Glutamatergic neuron (in vitro differentiated cells): ENCODE data around the gene INSC. TPM values are rescaled to one million over a fixed set of nuclear protein-coding genes. Genes with fewer than 3 reads are reported as not detected.

ENCODE experiments used
- DNase-seq: peaks from one replicate; pipeline ENCODE4 v3.0.0; 2022
- H3K27ac Mint-ChIP-seq: one replicate; pipeline ENCODE4 v1.8.0; 2020; ENCODE audit warnings: mild to moderate bottlenecking, mixed read lengths, inconsistent platforms; ENCODE audit not compliant: unreplicated experiment
- H3K27me3 Mint-ChIP-seq: one replicate; pipeline ENCODE4 v1.8.0; 2020; ENCODE audit warnings: mild to moderate bottlenecking, moderate library complexity, mixed read lengths, inconsistent platforms; ENCODE audit not compliant: unreplicated experiment
- H3K36me3 Mint-ChIP-seq: one replicate; pipeline ENCODE4 v1.8.0; 2020; ENCODE audit warnings: mild to moderate bottlenecking, mixed read lengths, inconsistent platforms; ENCODE audit not compliant: unreplicated experiment
- H3K4me1 Mint-ChIP-seq: one replicate; pipeline ENCODE4 v1.8.0; 2020; ENCODE audit warnings: mild to moderate bottlenecking, low read depth, mixed read lengths, inconsistent platforms; ENCODE audit not compliant: unreplicated experiment
- H3K4me3 Mint-ChIP-seq: one replicate; pipeline ENCODE4 v1.8.0; 2020; ENCODE audit warnings: mild to moderate bottlenecking, mixed read lengths, inconsistent platforms; ENCODE audit not compliant: unreplicated experiment
- H3K9me3 Mint-ChIP-seq: one replicate; pipeline ENCODE4 v1.8.0; 2020; ENCODE audit warnings: mild to moderate bottlenecking, moderate library complexity, mixed read lengths, inconsistent platforms; ENCODE audit not compliant: unreplicated experiment
- CTCF ChIP-seq: fragments of 200-600 bp; sonication (generic); IDR thresholded peaks from one replicate; pipeline ENCODE4 v1.5.0; 2021; ENCODE audit not compliant: partially characterized antibody, unreplicated experiment
- total RNA-seq: library from RNA; stranded (reverse); fragmentation: NEBNext Ultra II Directional; extraction: Animal tissue kit (Norgen Biotek cat#: 25700); gene quantifications from one replicate; pipeline ENCODE4 v1.2.1, GENCODE V29; 2021; ENCODE audit not compliant: unreplicated experiment

INSC gene
- total RNA-seq, 1 donor from 2014 or later, result not detected

- Mint-ChIP-seq H3K27me3 (peaks cover 2% of the 10 kb centered on the region), H3K9me3 (peaks cover 3% of the 10 kb centered on the region), H3K4me1 (peaks cover 3% of the 10 kb centered on the region), H3K27ac (no peak overlapping the region), H3K4me3 (no peak overlapping the region), H3K36me3 (no peaks in the 10 kb centered on the region)
- no peak for DNase-seq
- no peak for TF ChIP-seq CTCF
Observed at GRCh38 chr11:15109602-15110001, 5.1 kb upstream of the INSC start.

GRCh38 chr11:15111215-15111614, 3.5 kb upstream of the INSC start:
- H3K4me1 Mint-ChIP-seq, result peaks cover 3% of the 10 kb centered on the region
- H3K27me3 Mint-ChIP-seq, result peaks cover 5% of the 10 kb centered on the region
- peaks cover 3% of the 10 kb centered on the region for H3K9me3 Mint-ChIP-seq
- H3K4me3 Mint-ChIP-seq, result no peak overlapping the region
- no peak overlapping the region for H3K27ac Mint-ChIP-seq
- TF ChIP-seq CTCF, result no peak
- no peak for DNase-seq
- H3K36me3 Mint-ChIP-seq, result no peaks in the 10 kb centered on the region

GRCh38 chr11:15112131-15112541, 2.6 kb upstream of the INSC start:
- H3K9me3 Mint-ChIP-seq, result peaks cover 3% of the 10 kb centered on the region
- no peak overlapping the region for H3K27ac Mint-ChIP-seq
- H3K27me3 Mint-ChIP-seq, result peaks cover 5% of the 10 kb centered on the region
- no peak overlapping the region for H3K4me3 Mint-ChIP-seq
- H3K36me3 Mint-ChIP-seq, result no peaks in the 10 kb centered on the region
- DNase-seq, result no peak
- no peaks in the 10 kb centered on the region for H3K4me1 Mint-ChIP-seq
- TF ChIP-seq CTCF, result no peak

GRCh38 chr11:15113381-15113780, 1.3 kb upstream of the INSC start:
- Mint-ChIP-seq H3K27ac (no peak overlapping the region), H3K27me3 (peaks cover 5% of the 10 kb centered on the region), H3K4me1 (no peaks in the 10 kb centered on the region), H3K36me3 (no peaks in the 10 kb centered on the region), H3K4me3 (no peak overlapping the region), H3K9me3 (peaks cover 7% of the 10 kb centered on the region)
- no peak for DNase-seq
- no peak for TF ChIP-seq CTCF

DNA sequence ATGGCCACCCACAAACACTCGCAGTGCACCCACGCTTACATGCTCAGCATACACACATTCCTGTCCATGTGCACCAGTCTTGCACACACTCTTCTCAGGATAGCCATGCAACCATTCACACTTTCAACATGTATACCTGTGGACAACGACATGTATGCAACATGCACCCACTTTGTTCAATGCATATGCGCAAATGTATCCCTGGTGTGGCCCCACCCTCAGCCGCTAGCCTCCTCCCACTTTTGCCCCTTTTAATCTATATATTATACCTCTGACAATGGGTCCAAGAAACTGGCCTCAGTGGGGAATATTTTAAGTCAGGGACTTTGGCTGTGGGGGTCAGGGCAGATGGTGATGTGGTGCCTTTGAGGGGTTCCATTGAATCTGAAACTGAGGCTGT, 963 bp downstream of the INSC start:
- Mint-ChIP-seq H3K27me3 (peaks cover 5% of the 10 kb centered on the region), H3K4me1 (no peaks in the 10 kb centered on the region), H3K9me3 (peaks cover 7% of the 10 kb centered on the region), H3K36me3 (no peaks in the 10 kb centered on the region), H3K27ac (no peak overlapping the region), H3K4me3 (no peak overlapping the region)
- DNase-seq, result no peak
- TF ChIP-seq CTCF, result no peak
